ENCODE results near the gene MAP2K6. TPM values are rescaled to one million over a fixed set of nuclear protein-coding genes. Genes with fewer than 3 reads are reported as not detected.
A peak's percentile ranks its signal among the peaks of the same experiment; 100 is the strongest.

Gene MAP2K6
- total and polyA plus RNA-seq, 12 donors: 0.88 to 4.0 (median 1.8) TPM

GRCh38 chr17:69417545-69418483 is 3.3 kb downstream of the MAP2K6 start:
- intact Hi-C loops (cut with DNase I): loop anchor here in 4 of 10 donors (10.0 kb wide), 3 partner anchors 67 to 107 kb away; no protein-coding TSS in a partner anchor
- ATAC-seq: no peak
- peak overlapping the region in 1 of 10 donors; percentile 19 for H3K27ac ChIP-seq
- TF ChIP-seq CTCF (IDR thresholded peaks at IDR 0.05): no peak
- H3K36me3 ChIP-seq: no peaks in the 10 kb centered on the region
- DNase-seq: no peak
- no peaks in the 10 kb centered on the region for H3K9me3 ChIP-seq
- H3K4me1 ChIP-seq: peaks cover 0 to 40% (median 30%) of the 10 kb centered on the region in 9 donors
- H3K27me3 ChIP-seq: no peaks in the 10 kb centered on the region
- WGBS, 2 donors: 48 to 63% methylated on average over 5 of the region's 5 CpGs
- H3K4me3 ChIP-seq: peak overlapping the region in 1 of 10 donors; percentile 6

GRCh38 chr17:69418535-69418934 is 4.0 kb downstream of the MAP2K6 start:
- Histone ChIP-seq H3K9me3 (no peaks in the 10 kb centered on the region), H3K36me3 (no peaks in the 10 kb centered on the region), H3K4me3 (no peak overlapping the region), H3K27ac (no peak overlapping the region), H3K4me1 (peaks cover 0 to 42% (median 30%) of the 10 kb centered on the region in 9 donors), H3K27me3 (no peaks in the 10 kb centered on the region)
- intact Hi-C loops (cut with DNase I): loop anchor here in 4 of 10 donors (10.0 kb wide), 3 partner anchors 66 to 106 kb away; no protein-coding TSS in a partner anchor
- no peak for TF ChIP-seq CTCF (IDR thresholded peaks at IDR 0.05)
- WGBS, 2 donors: 90 to 91% methylated on average over 2 of the region's 2 CpGs
- ATAC-seq: no peak
- no peak for DNase-seq

GRCh38 chr17:69423450-69423849 is 9.0 kb downstream of the MAP2K6 start:
- intact Hi-C loops (cut with DNase I): no loop called here
- DNase-seq (no peak), ATAC-seq (no peak)
- TF ChIP-seq CTCF (IDR thresholded peaks at IDR 0.05): no peak
- H3K4me3 ChIP-seq: no peak overlapping the region
- H3K4me1 ChIP-seq: peaks cover 0 to 12% (median 0%) of the 10 kb centered on the region in 9 donors
- H3K36me3 ChIP-seq: no peaks in the 10 kb centered on the region
- H3K9me3 ChIP-seq: no peaks in the 10 kb centered on the region
- no peak overlapping the region for H3K27ac ChIP-seq
- H3K27me3 ChIP-seq: no peaks in the 10 kb centered on the region
- 57 to 63% methylated on average over 5 of the region's 5 CpGs for WGBS, 2 donors

GRCh38 chr17:69424287-69425041 is 10.0 kb downstream of the MAP2K6 start:
- Histone ChIP-seq H3K9me3 (no peaks in the 10 kb centered on the region), H3K27me3 (no peaks in the 10 kb centered on the region), H3K27ac (no peak overlapping the region), H3K4me3 (no peak overlapping the region), H3K4me1 (peaks cover 0 to 18% (median 0%) of the 10 kb centered on the region in 9 donors), H3K36me3 (no peaks in the 10 kb centered on the region)
- TF ChIP-seq CTCF (IDR thresholded peaks at IDR 0.05): no peak
- no peak for ATAC-seq
- WGBS, 2 donors: 96 to 97% methylated on average over 8 of the region's 8 CpGs
- intact Hi-C loops (cut with DNase I): no loop called here
- no peak for DNase-seq
